ENCODE data around the gene HEXD.

Gene HEXD

GRCh38 chr17:82412535-82413520 lies 5.3 kb upstream of the HEXD start:
- Mint-ChIP-seq H3K27ac (no peak overlapping the region), H3K27me3 (ENCODE audit: low read depth) (no peaks in the 10 kb centered on the region), H3K4me1 (ENCODE audit: low read depth) (peaks cover 10% of the 10 kb centered on the region), H3K4me3 (no peak overlapping the region), H3K36me3 (ENCODE audit: low read depth) (peaks cover 9% of the 10 kb centered on the region), H3K9me3 (no peaks in the 10 kb centered on the region)

GRCh38 chr17:82414548-82415281 lies 3.4 kb upstream of the HEXD start:
- Mint-ChIP-seq H3K4me3 (peak overlapping the region; percentile 14), H3K36me3 (ENCODE audit: low read depth) (peaks cover 4% of the 10 kb centered on the region), H3K27ac (no peak overlapping the region), H3K9me3 (no peaks in the 10 kb centered on the region), H3K27me3 (ENCODE audit: low read depth) (no peaks in the 10 kb centered on the region), H3K4me1 (ENCODE audit: low read depth) (peaks cover 15% of the 10 kb centered on the region)

GRCh38 chr17:82415336-82415735 lies 2.8 kb upstream of the HEXD start:
- Mint-ChIP-seq H3K9me3 (no peaks in the 10 kb centered on the region), H3K36me3 (ENCODE audit: low read depth) (peaks cover 10% of the 10 kb centered on the region), H3K4me3 (no peak overlapping the region), H3K27ac (no peak overlapping the region), H3K4me1 (ENCODE audit: low read depth) (peaks cover 21% of the 10 kb centered on the region), H3K27me3 (ENCODE audit: low read depth) (no peaks in the 10 kb centered on the region)

GRCh38 chr17:82415786-82416185 lies 2.4 kb upstream of the HEXD start:
- Mint-ChIP-seq H3K4me1 (ENCODE audit: low read depth) (peaks cover 21% of the 10 kb centered on the region), H3K27me3 (ENCODE audit: low read depth) (no peaks in the 10 kb centered on the region), H3K27ac (no peak overlapping the region), H3K9me3 (no peaks in the 10 kb centered on the region), H3K4me3 (no peak overlapping the region), H3K36me3 (ENCODE audit: low read depth) (peaks cover 11% of the 10 kb centered on the region)

- Mint-ChIP-seq H3K9me3 (no peaks in the 10 kb centered on the region), H3K4me3 (no peak overlapping the region), H3K4me1 (ENCODE audit: low read depth) (peaks cover 25% of the 10 kb centered on the region), H3K27me3 (ENCODE audit: low read depth) (no peaks in the 10 kb centered on the region), H3K36me3 (ENCODE audit: low read depth) (peaks cover 16% of the 10 kb centered on the region), H3K27ac (no peak overlapping the region)
Measured at GRCh38 chr17:82416264-82416663, 1.9 kb upstream of the HEXD start.

GRCh38 chr17:82416771-82417170 lies 1.4 kb upstream of the HEXD start:
- no peaks in the 10 kb centered on the region for H3K27me3 Mint-ChIP-seq (ENCODE audit: low read depth)
- no peaks in the 10 kb centered on the region for H3K9me3 Mint-ChIP-seq
- no peak overlapping the region for H3K4me3 Mint-ChIP-seq
- peaks cover 20% of the 10 kb centered on the region for H3K36me3 Mint-ChIP-seq (ENCODE audit: low read depth)
- H3K4me1 Mint-ChIP-seq (ENCODE audit: low read depth), result peaks cover 25% of the 10 kb centered on the region
- no peak overlapping the region for H3K27ac Mint-ChIP-seq

GRCh38 chr17:82419540-82419939 lies 1.4 kb downstream of the HEXD start:
- Mint-ChIP-seq H3K9me3 (no peaks in the 10 kb centered on the region), H3K36me3 (ENCODE audit: low read depth) (peaks cover 30% of the 10 kb centered on the region), H3K4me3 (peak overlapping the region; percentile 76), H3K4me1 (ENCODE audit: low read depth) (peaks cover 23% of the 10 kb centered on the region), H3K27me3 (ENCODE audit: low read depth) (no peaks in the 10 kb centered on the region), H3K27ac (peak overlapping the region; percentile 72)

GRCh38 chr17:82424001-82424862 lies 6.1 kb downstream of the HEXD start:
- Mint-ChIP-seq H3K4me1 (ENCODE audit: low read depth) (peaks cover 24% of the 10 kb centered on the region), H3K9me3 (no peaks in the 10 kb centered on the region), H3K36me3 (ENCODE audit: low read depth) (peaks cover 41% of the 10 kb centered on the region)

GRCh38 chr17:82424863-82425159 lies 6.7 kb downstream of the HEXD start:
- Mint-ChIP-seq H3K36me3 (ENCODE audit: low read depth) (peaks cover 45% of the 10 kb centered on the region), H3K27me3 (ENCODE audit: low read depth) (no peaks in the 10 kb centered on the region), H3K9me3 (no peaks in the 10 kb centered on the region), H3K4me3 (no peak overlapping the region), H3K4me1 (ENCODE audit: low read depth) (peaks cover 26% of the 10 kb centered on the region), H3K27ac (peak overlapping the region; percentile 49)

More at GRCh38 chr17:82424001-82424862, 6.1 kb downstream of the HEXD start:
- peak overlapping the region; percentile 49 for H3K27ac Mint-ChIP-seq
- no peak overlapping the region for H3K4me3 Mint-ChIP-seq
- no peaks in the 10 kb centered on the region for H3K27me3 Mint-ChIP-seq (ENCODE audit: low read depth)

GRCh38 chr17:82428546-82428945 lies 10.4 kb downstream of the HEXD start:
- H3K27ac Mint-ChIP-seq, result no peak overlapping the region
- no peak overlapping the region for H3K4me3 Mint-ChIP-seq
- peaks cover 22% of the 10 kb centered on the region for H3K36me3 Mint-ChIP-seq (ENCODE audit: low read depth)
- H3K27me3 Mint-ChIP-seq (ENCODE audit: low read depth), result no peaks in the 10 kb centered on the region
- no peaks in the 10 kb centered on the region for H3K9me3 Mint-ChIP-seq
- H3K4me1 Mint-ChIP-seq (ENCODE audit: low read depth), result peaks cover 22% of the 10 kb centered on the region

GRCh38 chr17:82429824-82430223 lies 11.7 kb downstream of the HEXD start:
- H3K27ac Mint-ChIP-seq, result peak overlapping the region; percentile 36
- H3K9me3 Mint-ChIP-seq, result no peaks in the 10 kb centered on the region
- H3K4me1 Mint-ChIP-seq (ENCODE audit: low read depth), result peaks cover 23% of the 10 kb centered on the region
- H3K36me3 Mint-ChIP-seq (ENCODE audit: low read depth), result peaks cover 23% of the 10 kb centered on the region
- H3K27me3 Mint-ChIP-seq (ENCODE audit: low read depth), result no peaks in the 10 kb centered on the region
- peak overlapping the region; percentile 49 for H3K4me3 Mint-ChIP-seq

- no peak overlapping the region for H3K27ac Mint-ChIP-seq
- H3K4me1 Mint-ChIP-seq (ENCODE audit: low read depth), result peaks cover 20% of the 10 kb centered on the region
- H3K4me3 Mint-ChIP-seq, result no peak overlapping the region
- no peaks in the 10 kb centered on the region for H3K27me3 Mint-ChIP-seq (ENCODE audit: low read depth)
- H3K36me3 Mint-ChIP-seq (ENCODE audit: low read depth), result peaks cover 20% of the 10 kb centered on the region
- no peaks in the 10 kb centered on the region for H3K9me3 Mint-ChIP-seq
Measured at GRCh38 chr17:82432017-82432416, 13.9 kb downstream of the HEXD start.

GRCh38 chr17:82433560-82434215 lies 15.5 kb downstream of the HEXD start:
- H3K9me3 Mint-ChIP-seq, result no peaks in the 10 kb centered on the region
- no peak overlapping the region for H3K27ac Mint-ChIP-seq
- H3K4me1 Mint-ChIP-seq (ENCODE audit: low read depth), result peaks cover 17% of the 10 kb centered on the region
- no peaks in the 10 kb centered on the region for H3K27me3 Mint-ChIP-seq (ENCODE audit: low read depth)
- no peak overlapping the region for H3K4me3 Mint-ChIP-seq
- peaks cover 20% of the 10 kb centered on the region for H3K36me3 Mint-ChIP-seq (ENCODE audit: low read depth)

GRCh38 chr17:82434216-82434565 lies 16.0 kb downstream of the HEXD start:
- Mint-ChIP-seq H3K4me1 (ENCODE audit: low read depth) (peaks cover 16% of the 10 kb centered on the region), H3K36me3 (ENCODE audit: low read depth) (peaks cover 20% of the 10 kb centered on the region), H3K4me3 (no peak overlapping the region), H3K9me3 (no peaks in the 10 kb centered on the region), H3K27ac (peak overlapping the region; percentile 78), H3K27me3 (ENCODE audit: low read depth) (no peaks in the 10 kb centered on the region)

Data from T-helper 1 cell treated with Interleukin-12 subunit alpha and Interleukin-12 subunit beta and Interleukin-4 antibody, amounts not matched to agents 30 μg/mL and 1 μg/mL, for 36 hours (primary cell).